ENCODE results near the gene EIF3I. TPM values are rescaled to one million over a fixed set of nuclear protein-coding genes. Genes with fewer than 3 reads are reported as not detected.

EIF3I gene
- total and polyA plus RNA-seq, 2 of the 13 experiments (the other 11 are each of a cell fraction or from before 2014, with no cell fraction given) = 210 to 223 TPM

- TF ChIP-seq AGO2 (optimal IDR thresholded peaks at IDR 0.05; ENCODE audit: low read depth, low read length) (peak; percentile 3), ZNF790 (CRISPR knock-in tag; IDR thresholded peaks at IDR 0.05; ENCODE audit: borderline replicate concordance) (no peak)
Measured at GRCh38 chr1:32239790-32240139, 17.6 kb downstream of the EIF3I start (continued).

- H2AFZ ChIP-seq (ENCODE audit: low read length) = no peak overlapping the region
- no peaks in the 10 kb centered on the region for H3K9me3 ChIP-seq (ENCODE audit: low read length)
- peak overlapping the region; percentile 42 to 57 (median 56); a peak in 3 of 6 replicates for H3K4me3 ChIP-seq (replicated peaks in 1 of 3; ENCODE audit: insufficient read depth in 1 of 3, low read depth in 2 of 3, low read length in 3 of 3)
- no peak overlapping the region for H3K27ac ChIP-seq (ENCODE audit: extremely low read length, insufficient read depth, low read length)
- H3K27me3 ChIP-seq (ENCODE audit: control insufficient read depth in 1 of 2, insufficient read depth in 2 of 2, low read length in 2 of 2) = no peaks in the 10 kb centered on the region
- no TSS peak for BruUV-seq (replicated peaks)
- H3K9ac ChIP-seq (ENCODE audit: insufficient read depth, low read depth, low read length) = no peak overlapping the region
- peaks cover 44% of the 10 kb centered on the region for H3K4me1 ChIP-seq (ENCODE audit: insufficient read depth, low read length)
- H4K20me1 ChIP-seq (ENCODE audit: insufficient read depth, low read length) = no peaks in the 10 kb centered on the region
- 91% methylated on average over 54 of the region's 62 CpGs for WGBS (ENCODE audit: low lambda C conversion rate)
- FAIRE-seq = no peak
- no peaks in the 10 kb centered on the region for H3K36me3 ChIP-seq (replicated peaks in 1 of 2; ENCODE audit: control insufficient read depth in 1 of 2, insufficient read depth in 2 of 2, low read length in 2 of 2)
- intact Hi-C loops (cut with micrococcal nuclease; ENCODE audit: unreplicated experiment) = no loop called here
- ChIA-PET CTCF (ENCODE audit: low intra/inter-chr PET ratio, low total read pairs) (no interaction called here), POLR2A (interaction anchor here (0.9 to 3.2 kb wide), 10 partner anchors 10 to 154 kb away, joined by 3 to 28 read pairs (median 4); partner anchors contain the start of genes BSDC1, CCDC28B, LCK and MARCKSL1)
- in situ Hi-C loops (cut with HindIII; ENCODE audit: extremely low pct_ligation_motif_present, low pct_unique_long_range_greater_than_20kb) = no loop called here
- DNase-seq (ENCODE audit: low spot score) = no peak
- peak overlapping the region; percentile 74 for H3K4me2 ChIP-seq (ENCODE audit: low read depth, low read length)
- no peaks in the 10 kb centered on the region for H3K79me2 ChIP-seq (ENCODE audit: insufficient read depth, low read length)
- ATAC-seq = no peak
- TF ChIP-seq ZNF7 (CRISPR knock-in tag; IDR thresholded peaks at IDR 0.05) = no peak
- TF ChIP-seq ATF7-NPFF (CRISPR knock-in tag; IDR thresholded peaks at IDR 0.05; ENCODE audit: low read depth) = 0 out of 2 replicates have a peak, but pooled peaks have one; percentile 14
- TF ChIP-seq MIXL1 (CRISPR knock-in tag; IDR thresholded peaks at IDR 0.05) = no peak
- peak; percentile 2 for TF ChIP-seq AGO2 (optimal IDR thresholded peaks at IDR 0.05; ENCODE audit: low read depth, low read length)
Measured at GRCh38 chr1:32240140-32240951, 18.1 kb downstream of the EIF3I start.

Data from HepG2 (cell line).